ENCODE data around the gene OSTC.
A peak's percentile ranks its signal among the peaks of the same experiment; 100 is the strongest.

The OSTC gene

DNA sequence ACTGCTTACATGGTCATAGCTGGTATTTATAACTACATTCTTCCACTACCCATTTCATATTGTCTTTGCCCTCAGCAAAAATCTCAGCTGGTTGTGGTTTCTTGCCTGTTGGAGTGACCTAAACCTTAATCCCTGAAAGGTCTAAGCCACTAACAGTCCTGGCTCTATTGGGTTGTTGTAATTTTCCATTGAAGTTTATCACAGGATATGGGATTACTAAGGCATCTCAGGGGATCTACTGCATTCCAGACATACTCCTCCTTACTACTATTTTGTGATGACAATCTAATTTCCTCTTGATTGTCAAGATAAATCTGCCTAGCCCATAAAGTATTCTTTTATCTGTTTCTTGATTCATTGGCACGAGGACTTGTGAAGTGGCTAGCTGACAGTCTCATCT lies 6.2 kb upstream of the OSTC start:
- H3K36me3 ChIP-seq (replicated peaks; ENCODE audit: insufficient read depth, low read length): no peaks in the 10 kb centered on the region
- H3K9me2 ChIP-seq (replicated peaks; ENCODE audit: insufficient read depth, low read length): no peaks in the 10 kb centered on the region
- H3K4me1 ChIP-seq (ENCODE audit: low read length): 0 out of 2 replicates have a peak, but pooled peaks cover 3% of the 10 kb centered on the region
- H3K9me3 ChIP-seq (replicated peaks; ENCODE audit: insufficient read depth, low read length): no peaks in the 10 kb centered on the region
- H3K79me2 ChIP-seq (ENCODE audit: low read length): no peaks in the 10 kb centered on the region
- no peak for DNase-seq
- H2AFZ ChIP-seq (ENCODE audit: low read length): no peak overlapping the region
- no peak overlapping the region for H3K4me2 ChIP-seq (ENCODE audit: low read depth, low read length)
- TF ChIP-seq EZH2 (optimal IDR thresholded peaks at IDR 0.05; ENCODE audit: low read depth, low read length) (no peak), EZH2phosphoT487 (IDR thresholded peaks at IDR 0.05; ENCODE audit: low read length) (no peak)
- TF ChIP-seq, protein P1, sequence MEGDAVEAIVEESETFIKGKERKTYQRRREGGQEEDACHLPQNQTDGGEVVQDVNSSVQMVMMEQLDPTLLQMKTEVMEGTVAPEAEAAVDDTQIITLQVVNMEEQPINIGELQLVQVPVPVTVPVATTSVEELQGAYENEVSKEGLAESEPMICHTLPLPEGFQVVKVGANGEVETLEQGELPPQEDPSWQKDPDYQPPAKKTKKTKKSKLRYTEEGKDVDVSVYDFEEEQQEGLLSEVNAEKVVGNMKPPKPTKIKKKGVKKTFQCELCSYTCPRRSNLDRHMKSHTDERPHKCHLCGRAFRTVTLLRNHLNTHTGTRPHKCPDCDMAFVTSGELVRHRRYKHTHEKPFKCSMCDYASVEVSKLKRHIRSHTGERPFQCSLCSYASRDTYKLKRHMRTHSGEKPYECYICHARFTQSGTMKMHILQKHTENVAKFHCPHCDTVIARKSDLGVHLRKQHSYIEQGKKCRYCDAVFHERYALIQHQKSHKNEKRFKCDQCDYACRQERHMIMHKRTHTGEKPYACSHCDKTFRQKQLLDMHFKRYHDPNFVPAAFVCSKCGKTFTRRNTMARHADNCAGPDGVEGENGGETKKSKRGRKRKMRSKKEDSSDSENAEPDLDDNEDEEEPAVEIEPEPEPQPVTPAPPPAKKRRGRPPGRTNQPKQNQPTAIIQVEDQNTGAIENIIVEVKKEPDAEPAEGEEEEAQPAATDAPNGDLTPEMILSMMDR (IDR thresholded peaks at IDR 0.05; ENCODE audit: low read length): no peak
- H3K4me3 ChIP-seq (ENCODE audit: low read length): no peak overlapping the region
- H3K27ac ChIP-seq (ENCODE audit: low read length): no peak overlapping the region
- no peak overlapping the region for H3K9ac ChIP-seq (ENCODE audit: low read length)
- H3F3A ChIP-seq (ENCODE audit: insufficient read depth, low read length): no peaks in the 10 kb centered on the region
- H4K20me1 ChIP-seq (ENCODE audit: insufficient read depth, low read length): no peaks in the 10 kb centered on the region
- H3K27me3 ChIP-seq (replicated peaks; ENCODE audit: insufficient read depth, low read length): no peaks in the 10 kb centered on the region

DNA sequence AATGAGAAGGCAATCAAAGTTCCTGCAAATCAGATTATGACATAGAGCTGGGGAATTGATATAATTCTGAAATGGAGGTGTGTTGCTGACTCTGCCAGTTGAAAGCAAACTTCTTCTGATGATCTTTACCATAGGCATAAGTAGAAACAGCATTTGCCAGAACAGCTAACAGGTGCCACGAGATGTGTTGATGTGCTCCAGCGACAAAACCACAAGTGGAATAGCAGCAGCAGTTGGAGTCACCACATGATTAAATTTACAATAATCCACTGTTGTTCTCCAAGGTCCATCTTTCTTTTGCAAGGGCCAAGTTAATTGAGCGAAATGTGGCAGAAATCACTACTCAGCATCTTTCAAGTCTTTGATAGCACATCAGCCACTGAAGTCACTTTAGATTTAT lies 3.7 kb upstream of the OSTC start:
- no peak overlapping the region for H3K27ac ChIP-seq (ENCODE audit: low read length)
- TF ChIP-seq, protein P1 (IDR thresholded peaks at IDR 0.05; ENCODE audit: low read length): no peak
- TF ChIP-seq EZH2phosphoT487 (IDR thresholded peaks at IDR 0.05; ENCODE audit: low read length) (no peak), EZH2 (optimal IDR thresholded peaks at IDR 0.05; ENCODE audit: low read depth, low read length) (no peak)
- H3K27me3 ChIP-seq (replicated peaks; ENCODE audit: insufficient read depth, low read length): no peaks in the 10 kb centered on the region
- no peaks in the 10 kb centered on the region for H3K9me2 ChIP-seq (replicated peaks; ENCODE audit: insufficient read depth, low read length)
- H3F3A ChIP-seq (ENCODE audit: insufficient read depth, low read length): no peaks in the 10 kb centered on the region
- no peaks in the 10 kb centered on the region for H3K9me3 ChIP-seq (replicated peaks; ENCODE audit: insufficient read depth, low read length)
- DNase-seq: no peak
- H3K36me3 ChIP-seq (replicated peaks; ENCODE audit: insufficient read depth, low read length): no peaks in the 10 kb centered on the region
- H3K79me2 ChIP-seq (ENCODE audit: low read length): peaks cover 13% of the 10 kb centered on the region
- H3K4me1 ChIP-seq (ENCODE audit: low read length): 0 out of 2 replicates have a peak, but pooled peaks cover 7% of the 10 kb centered on the region
- no peaks in the 10 kb centered on the region for H4K20me1 ChIP-seq (ENCODE audit: insufficient read depth, low read length)
- no peak overlapping the region for H3K9ac ChIP-seq (ENCODE audit: low read length)
- H3K4me2 ChIP-seq (ENCODE audit: low read depth, low read length): no peak overlapping the region
- no peak overlapping the region for H2AFZ ChIP-seq (ENCODE audit: low read length)
- H3K4me3 ChIP-seq (ENCODE audit: low read length): no peak overlapping the region

DNA sequence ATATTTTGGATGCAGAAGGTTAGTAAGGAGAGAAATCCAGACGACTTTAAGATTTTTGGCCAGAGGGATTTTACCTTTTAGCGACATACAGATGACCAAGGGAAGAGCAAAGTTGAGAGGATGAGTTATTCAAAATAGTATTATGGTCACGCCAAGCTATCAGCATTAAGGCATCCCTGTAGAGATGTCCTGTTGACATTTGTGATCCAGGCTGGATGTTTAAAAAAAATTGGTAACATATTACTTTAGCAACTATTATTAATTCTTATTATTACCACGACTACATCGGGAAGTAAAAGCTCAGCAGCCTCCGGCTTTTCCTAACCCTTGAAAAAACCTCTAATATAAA lies 562 bp upstream of the OSTC start:
- peak overlapping the region; percentile 83 for H3K4me2 ChIP-seq (ENCODE audit: low read depth, low read length)
- TF ChIP-seq, protein P1 (IDR thresholded peaks at IDR 0.05; ENCODE audit: low read length): no peak; the same call in 1 of the 2 replicates
- TF ChIP-seq EZH2 (optimal IDR thresholded peaks at IDR 0.05; ENCODE audit: low read depth, low read length): no peak
- TF ChIP-seq EZH2phosphoT487 (IDR thresholded peaks at IDR 0.05; ENCODE audit: low read length): no peak
- H3K4me1 ChIP-seq (ENCODE audit: low read length): 0 out of 2 replicates have a peak, but pooled peaks cover 4% of the 10 kb centered on the region
- no peaks in the 10 kb centered on the region for H3K36me3 ChIP-seq (replicated peaks; ENCODE audit: insufficient read depth, low read length)
- no peaks in the 10 kb centered on the region for H4K20me1 ChIP-seq (ENCODE audit: insufficient read depth, low read length)
- H3K27me3 ChIP-seq (replicated peaks; ENCODE audit: insufficient read depth, low read length): no peaks in the 10 kb centered on the region
- no peaks in the 10 kb centered on the region for H3K9me2 ChIP-seq (replicated peaks; ENCODE audit: insufficient read depth, low read length)
- H3K4me3 ChIP-seq (ENCODE audit: low read length): peak overlapping the region; percentile 92
- no peak overlapping the region for H3K27ac ChIP-seq (ENCODE audit: low read length)
- peaks cover 44% of the 10 kb centered on the region for H3K79me2 ChIP-seq (ENCODE audit: low read length)
- no peaks in the 10 kb centered on the region for H3K9me3 ChIP-seq (replicated peaks; ENCODE audit: insufficient read depth, low read length)
- H3K9ac ChIP-seq (ENCODE audit: low read length): peak overlapping the region; percentile 83
- no peaks in the 10 kb centered on the region for H3F3A ChIP-seq (ENCODE audit: insufficient read depth, low read length)
- no peak for DNase-seq
- H2AFZ ChIP-seq (ENCODE audit: low read length): peak overlapping the region; percentile 76
